Right forelimb (tissue), 1 donor: ENCODE data around the gene GFRA1.
"Not testable (repeated sequence)": the region's sequence is repeated elsewhere in the genome, so short reads cannot be mapped to it uniquely, and the experiment has no call there.

ENCODE experiments used
- DNase-seq: peaks from one replicate; pipeline ENCODE4 v3.0.0-alpha.2; 2018

Gene GFRA1

DNA sequence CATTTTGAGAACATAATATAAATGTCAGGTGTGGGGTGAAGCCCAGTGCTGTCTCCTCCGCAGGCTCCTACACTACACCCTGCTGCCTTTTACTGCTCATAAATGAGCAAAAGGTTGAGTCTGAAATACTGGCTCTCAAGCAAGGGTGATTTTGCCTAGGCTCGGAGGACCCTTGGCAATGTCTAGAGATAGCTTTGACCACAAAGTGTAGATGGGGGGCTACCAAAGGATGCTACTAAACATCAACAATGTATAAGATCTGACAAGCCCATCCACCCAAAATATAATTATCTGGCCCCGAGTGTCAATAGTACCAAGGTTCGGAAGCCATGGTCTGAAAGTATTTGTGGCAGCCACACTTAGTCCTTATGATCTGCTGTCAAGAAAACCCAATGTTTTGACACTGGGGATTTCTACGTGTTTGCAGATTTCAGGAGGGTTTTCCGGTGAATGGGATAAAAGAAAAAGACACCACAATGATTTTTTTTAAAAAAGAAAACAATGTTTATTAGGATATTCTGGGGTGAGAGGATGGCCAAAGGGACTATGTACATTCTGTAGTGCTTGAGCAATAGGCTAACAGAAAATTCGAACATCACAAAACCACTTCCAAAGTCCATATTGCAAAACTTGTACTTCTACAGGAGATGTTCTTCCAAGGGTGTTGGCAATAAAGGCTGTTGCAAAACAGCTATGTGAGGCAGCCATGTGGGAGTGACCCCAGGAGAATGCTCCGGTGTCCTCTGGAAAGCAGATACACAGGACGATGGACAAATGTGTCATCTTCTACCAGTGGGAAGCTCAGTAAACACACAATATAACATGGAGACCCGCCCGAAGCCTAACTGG lies 216.3 kb downstream of the GFRA1 start:
- DNase-seq: no peak

- DNase-seq: no peak
Observed at GRCh38 chr10:116055917-116056252, 217.1 kb downstream of the GFRA1 start.

DNA sequence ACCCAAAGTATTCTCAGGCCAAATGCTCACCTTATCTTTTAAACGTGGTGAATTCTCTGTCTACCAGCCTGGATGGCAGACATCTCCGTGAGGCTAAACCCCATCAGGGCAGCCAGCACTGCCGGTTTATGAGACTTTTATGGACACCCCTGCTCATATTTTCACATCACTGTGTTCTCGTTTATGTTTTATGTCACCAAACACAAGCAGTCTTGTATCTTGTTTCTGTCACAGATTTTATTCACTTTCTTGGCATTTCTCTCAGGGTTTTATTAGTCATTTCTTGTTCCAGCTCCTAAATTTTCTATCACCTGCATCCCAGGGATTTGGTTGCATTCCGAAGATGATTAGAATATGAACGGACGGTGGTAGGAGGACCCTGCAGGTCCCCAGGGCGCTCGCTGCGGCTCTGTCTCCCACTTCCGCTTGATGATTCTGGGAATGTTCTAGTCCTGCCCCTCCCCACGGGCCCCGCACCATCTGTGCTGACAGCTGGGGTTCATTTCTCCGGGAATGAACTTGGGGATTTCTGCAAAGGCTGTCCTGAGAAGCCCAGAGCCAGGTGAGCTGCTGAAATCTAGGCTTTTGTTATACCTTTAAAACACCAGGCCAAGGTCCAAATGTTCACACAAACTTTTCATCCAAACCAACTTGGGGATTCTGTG lies 217.6 kb downstream of the GFRA1 start:
- no peak for DNase-seq

- DNase-seq: no peak
Observed at GRCh38 chr10:116053910-116054309, 219.1 kb downstream of the GFRA1 start.

- DNase-seq: not testable (repeated sequence)
Observed at GRCh38 chr10:116053009-116053730, 219.8 kb downstream of the GFRA1 start.

- DNase-seq: not testable (repeated sequence)
Observed at GRCh38 chr10:116052522-116052921, 220.5 kb downstream of the GFRA1 start.

- DNase-seq: no peak
Observed at GRCh38 chr10:116049974-116050304, 223.1 kb downstream of the GFRA1 start.

DNA sequence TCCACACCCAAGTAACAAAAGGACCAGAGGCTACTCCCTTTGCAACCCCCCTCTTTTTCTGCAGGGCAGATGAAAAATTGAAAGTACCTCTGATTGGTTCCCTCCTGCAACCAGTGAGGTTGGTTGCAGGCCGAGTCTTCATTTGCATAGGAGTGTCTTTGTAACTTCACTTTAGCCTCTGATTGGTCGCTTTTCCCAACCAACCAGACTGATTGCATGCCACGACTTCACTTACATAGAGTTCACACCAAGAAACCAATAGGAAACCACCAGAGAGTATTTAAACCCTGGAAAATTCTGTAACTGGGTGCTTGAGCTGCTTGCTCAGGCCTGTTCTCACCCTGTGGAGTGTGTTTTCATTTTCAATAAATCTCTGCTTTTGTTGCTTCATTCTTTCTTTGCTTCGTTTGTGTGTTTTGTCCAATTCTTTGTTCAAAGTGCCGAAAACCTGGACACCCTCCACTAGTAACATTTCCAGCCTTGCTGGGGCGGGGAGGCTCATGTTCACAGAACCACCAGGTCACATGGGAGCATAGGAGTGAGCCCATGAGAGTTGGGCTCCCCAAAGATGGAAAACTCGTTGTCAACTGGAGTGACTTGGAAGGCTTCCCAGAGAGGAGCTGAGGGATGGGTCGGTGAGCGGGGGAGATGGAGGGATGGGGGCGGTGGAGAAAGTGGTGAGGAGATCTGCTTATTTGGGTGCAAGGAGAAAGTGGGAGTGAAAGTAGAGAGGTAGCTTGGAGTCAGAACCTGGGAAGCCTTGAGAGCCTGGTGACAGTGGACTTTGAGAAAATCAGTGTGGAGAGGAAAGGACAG lies 223.6 kb downstream of the GFRA1 start:
- DNase-seq: no peak

DNA sequence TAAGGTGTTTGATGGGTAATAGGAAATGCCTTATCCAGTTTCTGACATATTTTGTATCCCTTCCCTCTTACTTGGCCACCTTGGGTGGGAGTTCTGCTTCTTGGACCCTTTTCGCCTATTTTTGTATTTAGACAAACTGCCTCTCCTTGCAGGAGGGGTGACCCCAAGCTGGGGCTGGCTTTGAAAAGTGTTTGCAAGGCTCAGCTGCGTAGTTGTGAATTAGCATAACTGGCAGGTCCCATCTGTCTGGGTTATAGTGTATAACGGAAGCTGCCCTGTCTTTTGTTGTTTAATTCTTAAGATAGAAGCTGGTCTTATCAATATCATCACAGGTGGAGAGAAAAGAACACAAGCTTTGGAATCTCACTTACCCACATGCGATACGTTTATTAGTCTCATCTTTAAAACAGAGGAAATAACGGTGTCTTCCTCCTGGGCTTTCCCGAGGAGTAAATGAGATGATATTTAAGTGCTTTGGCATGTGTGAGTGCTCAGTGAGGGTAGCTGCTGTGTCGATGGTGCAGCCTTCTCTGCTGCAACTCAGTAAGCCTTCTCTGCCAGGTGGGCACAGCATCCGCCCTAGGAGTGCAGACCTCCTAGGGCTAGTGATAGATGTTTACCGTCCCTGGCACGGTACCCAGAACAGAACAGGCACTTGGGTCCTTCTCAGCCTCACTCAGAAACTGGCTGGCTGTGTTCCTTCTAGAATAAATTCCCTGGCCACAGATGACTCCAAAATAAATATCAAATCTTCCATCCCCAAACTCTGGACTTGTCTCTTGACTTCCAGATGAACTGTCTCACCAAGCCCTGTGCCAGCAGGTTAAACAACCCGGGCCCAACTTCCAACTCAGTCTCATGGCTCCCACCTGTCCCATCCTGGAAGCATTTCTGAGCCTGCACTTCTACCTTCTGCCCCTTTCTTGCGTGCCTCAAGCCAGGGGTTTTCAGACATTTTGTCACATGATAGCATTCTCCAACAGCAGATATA lies 227.3 kb downstream of the GFRA1 start:
- no peak for DNase-seq

DNA sequence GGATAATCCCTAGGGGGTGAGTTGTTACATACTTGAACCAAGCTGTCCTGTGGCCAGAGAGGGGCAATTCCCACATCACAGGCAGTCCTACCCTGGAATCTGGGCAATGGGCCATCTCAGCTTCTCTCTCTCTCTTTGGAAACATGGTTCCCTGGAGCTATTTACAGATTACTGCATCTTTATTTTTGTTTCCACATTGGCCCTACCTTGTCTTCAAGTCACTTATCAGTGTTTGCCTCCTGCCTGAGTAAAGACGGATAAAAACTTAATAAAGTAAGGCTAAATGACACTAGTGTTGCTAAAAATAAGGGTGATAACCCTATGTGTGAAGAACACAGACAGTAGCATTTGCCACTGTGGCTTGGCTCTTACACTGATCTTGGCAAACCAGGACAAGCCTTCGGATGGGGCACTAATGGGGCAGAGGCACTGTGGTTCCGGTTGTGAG lies 228.2 kb downstream of the GFRA1 start:
- DNase-seq: no peak

GRCh38 chr10:116043861-116044260 lies 229.1 kb downstream of the GFRA1 start:
- DNase-seq: no peak

- DNase-seq: no peak
Observed at GRCh38 chr10:116043304-116043703, 229.7 kb downstream of the GFRA1 start.

- no peak for DNase-seq
Observed at GRCh38 chr10:116041948-116042347, 231.1 kb downstream of the GFRA1 start.

DNA sequence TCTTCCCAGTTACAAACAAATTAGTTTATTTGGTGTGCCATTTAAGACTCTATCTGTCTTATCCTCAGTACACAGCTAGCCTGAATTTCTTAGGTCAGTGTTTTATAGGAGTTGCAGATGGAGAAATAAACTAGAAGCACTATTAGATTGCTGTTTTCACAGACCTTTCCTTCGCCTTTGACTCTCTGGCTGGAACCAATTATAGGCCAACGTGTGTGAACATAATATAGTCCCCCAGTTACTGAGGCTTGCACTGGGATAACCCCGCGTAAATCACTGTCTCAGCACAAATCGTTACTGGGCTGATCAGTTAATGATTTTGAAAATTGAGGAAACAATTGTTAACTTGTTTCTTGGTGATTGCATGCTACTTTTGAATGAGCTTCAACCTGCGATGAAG lies 233.4 kb downstream of the GFRA1 start:
- no peak for DNase-seq

DNA sequence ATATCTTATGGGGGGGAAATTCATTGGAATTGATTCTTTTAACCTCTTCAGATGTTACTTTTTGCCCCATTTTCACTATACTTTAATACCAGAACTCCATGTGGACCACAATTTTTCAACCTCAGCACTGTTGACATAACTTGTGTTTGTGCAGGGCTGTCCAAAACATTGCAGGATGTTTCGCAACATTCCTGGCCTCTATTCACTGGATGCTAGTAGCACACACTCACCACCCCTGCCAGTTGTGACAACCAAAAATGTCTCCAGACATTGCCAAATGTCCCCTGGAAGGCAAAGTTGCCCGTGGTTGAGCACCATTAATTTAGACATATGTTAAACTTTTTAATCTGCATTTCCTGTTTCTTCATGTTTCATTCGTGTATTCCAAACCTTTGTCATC lies 234.7 kb downstream of the GFRA1 start:
- DNase-seq: no peak

DNA sequence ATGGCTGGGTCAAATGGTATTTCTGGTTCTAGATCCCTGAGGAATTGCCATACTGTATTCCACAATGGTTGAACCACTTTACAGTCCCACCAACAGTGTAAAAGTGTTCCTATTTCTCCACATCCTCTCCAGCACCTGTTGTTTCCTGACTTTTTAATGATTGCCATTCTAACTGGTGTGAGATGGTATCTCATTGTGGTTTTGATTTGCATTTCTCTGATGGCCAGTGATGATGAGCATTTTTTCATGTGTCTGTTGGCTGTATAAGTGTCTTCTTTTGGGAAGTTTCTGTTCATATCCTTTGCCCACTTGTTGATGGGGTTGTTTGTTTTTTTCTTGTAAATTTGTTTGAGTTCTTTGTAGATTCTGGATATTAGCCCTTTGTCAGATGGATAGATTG lies 237.6 kb downstream of the GFRA1 start:
- DNase-seq: not testable (repeated sequence)

GRCh38 chr10:116030576-116030975 lies 242.4 kb downstream of the GFRA1 start:
- no peak for DNase-seq

- no peak for DNase-seq
Observed at GRCh38 chr10:116029826-116030225, 243.2 kb downstream of the GFRA1 start.

- DNase-seq: no peak
Observed at GRCh38 chr10:116027355-116027754, 245.7 kb downstream of the GFRA1 start.

- no peak for DNase-seq
Observed at GRCh38 chr10:116026725-116027124, 246.3 kb downstream of the GFRA1 start.

DNA sequence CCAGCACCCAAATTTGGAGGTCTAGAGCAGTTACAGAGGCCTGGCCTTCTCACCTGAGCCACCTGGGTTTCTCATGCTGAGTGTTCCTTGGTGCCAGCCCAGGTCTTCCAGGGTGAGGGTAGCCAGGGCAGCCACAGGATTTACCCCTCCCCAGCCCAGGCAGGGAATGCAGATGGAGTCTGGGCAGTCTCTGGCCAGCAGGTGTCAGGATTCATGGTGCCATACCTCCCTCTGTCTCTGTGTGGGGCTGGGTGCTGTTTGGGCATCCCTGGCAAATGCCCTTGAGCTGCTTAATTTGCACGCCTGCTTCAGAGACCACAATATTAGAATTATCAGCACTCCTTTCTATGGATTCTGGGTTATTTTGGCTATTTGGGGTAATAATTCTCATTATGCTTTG lies 246.7 kb downstream of the GFRA1 start:
- DNase-seq: no peak
